B cell (primary cell): Measurements from ENCODE around the gene WTAP. TPM values are rescaled to one million over a fixed set of nuclear protein-coding genes. Genes with fewer than 3 reads are reported as not detected.
"Not testable (repeated sequence)": the region's sequence is repeated elsewhere in the genome, so short reads cannot be mapped to it uniquely, and the experiment has no call there.

Experiments
- ATAC-seq: fragments of 200-7000 bp; cut with Tn5 transposase; one replicate; pipeline ENCODE4 v1.10.0; 2021; ENCODE audit warnings: low read depth, mild to moderate bottlenecking, moderate number of reproducible peaks, moderate library complexity
- CTCF ChIA-PET: fragments of 350-600 bp; sonication (Branson Sonifier 250); formaldehyde crosslinking; loops from one replicate; lab custom pipeline; 2021; ENCODE audit warnings: antibody characterized with exemption, inconsistent platforms; lab: Charles Lee
- POLR2A ChIA-PET: fragments of 350-600 bp; sonication (Branson Sonifier 250); formaldehyde crosslinking; loops from one replicate; lab custom pipeline; 2021; ENCODE audit warnings: antibody characterized with exemption; lab: Charles Lee
- DNase-seq: peaks from one replicate; pipeline ENCODE4 v3.0.0; 2013
- H2AFZ ChIP-seq: 2 replicates; pipeline ENCODE4 v1.6.1; 2012; ENCODE audit warnings: mild to moderate bottlenecking, low read depth, low read length; ENCODE audit not compliant: insufficient read depth, poor library complexity, severe bottlenecking
- H3K27ac ChIP-seq, 2 donors: 1 replicate in 1 of 2; 2 replicates in 1 of 2; pipeline ENCODE4 v1.5.1; 2012 to 2013; ENCODE audit warnings: low read length in 2 of 2, mild to moderate bottlenecking in 2 of 2, moderate library complexity in 1 of 2
- H3K27me3 ChIP-seq, 4 experiments: fragments of 200-600 bp in 1 of 4; sonication (generic) in 1 of 4; replicated peaks in 1 of 4; 1 replicate in 2 of 4; 2 replicates in 2 of 4; pipeline versions ENCODE4 v1.6.1 to v1.7.0; 2013 to 2016; ENCODE audit warnings: low read length in 3 of 4, mild to moderate bottlenecking in 2 of 4, mixed read lengths in 1 of 4, moderate library complexity in 1 of 4; ENCODE audit not compliant: insufficient read depth in 4 of 4, control insufficient read depth in 3 of 4; ENCODE audit errors: control extremely low read depth in 1 of 4
- H3K36me3 ChIP-seq, 2 experiments: replicated peaks in 1 of 2; 1 replicate in 1 of 2; 2 replicates in 1 of 2; pipeline versions ENCODE4 v1.6.1 to v1.7.1; 2013; ENCODE audit warnings: low read length in 1 of 2; ENCODE audit not compliant: insufficient read depth in 2 of 2, control insufficient read depth in 1 of 2; ENCODE audit errors: control extremely low read depth in 1 of 2, extremely low read depth in 1 of 2
- H3K4me1 ChIP-seq, 2 donors: fragments of 200-600 bp in 1 of 2; sonication (generic) in 1 of 2; 1 replicate in 1 of 2; 2 replicates in 1 of 2; pipeline versions ENCODE4 v1.5.1 to v1.6.1; 2013 to 2017; ENCODE audit warnings: low read length in 2 of 2; ENCODE audit not compliant: control insufficient read depth in 2 of 2, insufficient read depth in 2 of 2
- H3K4me2 ChIP-seq: replicated peaks from 2 replicates; pipeline ENCODE3; 2012; ENCODE audit warnings: mild to moderate bottlenecking, low read depth, low read length; ENCODE audit not compliant: poor library complexity, severe bottlenecking
- H3K4me3 ChIP-seq, 5 experiments: fragments of 200-600 bp in 1 of 5; sonication (generic) in 1 of 5; 1 replicate in 3 of 5; 2 replicates in 2 of 5; pipeline versions ENCODE4 v1.5.1 to v1.7.0; 2011 to 2016; ENCODE audit warnings: low read length in 4 of 5, mild to moderate bottlenecking in 4 of 5, low read depth in 2 of 5, control low read depth in 1 of 5, moderate library complexity in 1 of 5; ENCODE audit not compliant: insufficient read depth in 1 of 5; ENCODE audit errors: control extremely low read depth in 1 of 5, extremely low read depth in 1 of 5
- H3K79me2 ChIP-seq: fragments of 200-600 bp; sonication (generic); one replicate; pipeline ENCODE4 v1.6.0; 2016; ENCODE audit warnings: low read length; ENCODE audit not compliant: control insufficient read depth, insufficient read depth
- H3K9ac ChIP-seq: fragments of 200-600 bp; sonication (generic); 2 replicates; pipeline ENCODE4 v1.6.1; 2017; ENCODE audit warnings: mild to moderate bottlenecking, low read length, moderate library complexity
- H3K9me3 ChIP-seq, 3 donors: one replicate each; pipeline versions ENCODE4 v1.6.1 to v1.7.1; 2013; ENCODE audit warnings: low read length in 2 of 3; ENCODE audit not compliant: control insufficient read depth in 2 of 3, insufficient read depth in 1 of 3; ENCODE audit errors: control extremely low read depth in 1 of 3
- H4K20me1 ChIP-seq: 2 replicates; pipeline ENCODE4 v1.6.0; 2012; ENCODE audit warnings: mild to moderate bottlenecking, low read length; ENCODE audit not compliant: insufficient read depth, control insufficient read depth, poor library complexity, severe bottlenecking
- H3K27ac Mint-ChIP-seq: one replicate; pipeline ENCODE4 v1.8.0; 2021; ENCODE audit warnings: mixed read lengths
- H3K27me3 Mint-ChIP-seq: one replicate; pipeline ENCODE4 v1.8.0; 2021; ENCODE audit warnings: mixed read lengths
- H3K4me1 Mint-ChIP-seq: one replicate; pipeline ENCODE4 v1.8.0; 2021; ENCODE audit warnings: mixed read lengths
- H3K4me3 Mint-ChIP-seq: one replicate; pipeline ENCODE4 v1.8.0; 2021; ENCODE audit warnings: mixed read lengths
- H3K9me3 Mint-ChIP-seq: one replicate; pipeline ENCODE4 v1.8.0; 2022; ENCODE audit warnings: mixed read lengths; ENCODE audit not compliant: insufficient read depth
- EZH2 ChIP-seq: IDR thresholded peaks from 2 replicates; pipeline ENCODE4 v1.6.1; 2012; ENCODE audit warnings: borderline replicate concordance, low read depth, mild to moderate bottlenecking, moderate library complexity, low read length; ENCODE audit not compliant: insufficient read depth, poor library complexity, severe bottlenecking
- WGBS: methylation state at CpG from one replicate; pipeline ENCODE4 v1.1.5; 2013; ENCODE audit warnings: missing lambda C conversion rate; ENCODE audit not compliant: insufficient coverage; 5-methylcytosine and 5-hydroxymethylcytosine counted together
- intact Hi-C: fragments of 100-400 bp; cut with micrococcal nuclease; formaldehyde crosslinking; loops from one replicate; pipeline ENCODE4 v1.10.0; 2022
- polyA plus RNA-seq: library from polyadenylated mRNA; depleted of rRNA; stranded (reverse); fragments of >200 nt; gene quantifications from 2 replicates; pipeline ENCODE4 v1.2.3, GENCODE V29; 2012
- total RNA-seq, 2 donors: library from RNA; stranded (reverse); fragments of 120-200 nt in 1 of 2; gene quantifications; 1 replicate in 1 of 2; 2 replicates in 1 of 2; pipeline versions ENCODE4 v1.2.3 to v1.2.4, GENCODE V29; 2013 to 2022

The WTAP gene
- total and polyA plus RNA-seq, 2 donors (not counting 1 experiment from before 2014, with no cell fraction given): 34.2 to 165 TPM

- H3K9ac ChIP-seq: peak overlapping the region; percentile 79
Observed at GRCh38 chr6:159790956-159791598, 63.8 kb downstream of the WTAP start.

GRCh38 chr6:159794976-159795375 is 67.7 kb downstream of the WTAP start:
- CTCF ChIA-PET: not testable (repeated sequence)
- peaks cover 53% of the 10 kb centered on the region for H3K79me2 ChIP-seq

More at GRCh38 chr6:159790956-159791598, 63.8 kb downstream of the WTAP start:
- intact Hi-C loops: loop anchor here (2.0 kb wide), 1 partner anchor 182 kb away; no protein-coding TSS in a partner anchor
- CTCF ChIA-PET: interaction anchor here (0.7 to 3.0 kb wide), 6 partner anchors 21 to 103 kb away, joined by 3 to 13 read pairs (median 4); partner anchors contain the start of gene SOD2
- Histone ChIP-seq H3K4me1 (peaks cover 30 to 32% of the 10 kb centered on the region in 2 donors), H4K20me1 (peaks cover 49% of the 10 kb centered on the region), H3K9me3 (no peaks in the 10 kb centered on the region), H3K4me3 (peak overlapping the region; percentile 70 to 98 (median 93)), H3K27me3 (no peaks in the 10 kb centered on the region), H3K27ac (peak overlapping the region; percentile 70 to 96), H3K36me3 (peaks cover 7 to 50% of the 10 kb centered on the region in 2 experiments), H3K79me2 (peaks cover 73% of the 10 kb centered on the region), H2AFZ (peak overlapping the region; percentile 80), H3K4me2 (peak overlapping the region; percentile 81)
- no peak for TF ChIP-seq EZH2
- POLR2A ChIA-PET: interaction anchor here (0.6 to 3.5 kb wide), 8 partner anchors 13 to 1199 kb away, joined by 3 to 28 read pairs (median 4); partner anchors contain the start of genes ACAT2, SOD2 and WTAP
- Mint-ChIP-seq H3K27ac (peak overlapping the region; percentile 95), H3K27me3 (no peaks in the 10 kb centered on the region), H3K4me3 (peak overlapping the region; percentile 100), H3K4me1 (peaks cover 50% of the 10 kb centered on the region), H3K9me3 (no peaks in the 10 kb centered on the region)
- ATAC-seq (no peak), DNase-seq (peak; percentile 54)
- 16% methylated on average over 15 of the region's 18 CpGs for WGBS

More at GRCh38 chr6:159794976-159795375, 67.7 kb downstream of the WTAP start:
- H3K9ac ChIP-seq, H3K4me3 ChIP-seq, H3K27ac ChIP-seq, H3K4me2 ChIP-seq, ATAC-seq, H3K27me3 ChIP-seq, H3K27ac Mint-ChIP-seq, H3K4me3 Mint-ChIP-seq, H3K9me3 Mint-ChIP-seq, H3K9me3 ChIP-seq, DNase-seq, intact Hi-C loops, H2AFZ ChIP-seq, H3K27me3 Mint-ChIP-seq, POLR2A ChIA-PET: not testable (repeated sequence)
- WGBS: 93% methylated on average over 6 of the region's 8 CpGs
- Histone ChIP-seq H3K4me1 (peaks cover 19% of the 10 kb centered on the region in 2 donors), H3K36me3 (peaks cover 20 to 68% of the 10 kb centered on the region in 2 experiments), H4K20me1 (peaks cover 37% of the 10 kb centered on the region)
- peaks cover 30% of the 10 kb centered on the region for H3K4me1 Mint-ChIP-seq
